Breast epithelium (tissue), 4 donors: ENCODE data around the gene IL17RD. TPM values are rescaled to one million over a fixed set of nuclear protein-coding genes. Genes with fewer than 3 reads are reported as not detected.

Experiments used
- DNase-seq, 2 donors: peaks; one replicate each; pipeline ENCODE4 v3.0.0-alpha.2; 2019; ENCODE audit warnings: low spot score in 2 of 2
- H3K27ac ChIP-seq, 2 donors: fragments of 200-600 bp; sonication (generic) in 1 of 2; one replicate each; pipeline ENCODE4 v1.5.1; 2016 to 2019; ENCODE audit warnings: mild to moderate bottlenecking in 1 of 2
- H3K27me3 ChIP-seq, 2 donors: fragments of 200-600 bp; sonication (generic) in 1 of 2; one replicate each; pipeline versions ENCODE4 v1.5.1 to v1.6.0; 2017 to 2019; ENCODE audit warnings: control low read depth in 1 of 2, mild to moderate bottlenecking in 1 of 2
- H3K36me3 ChIP-seq: fragments of 200-600 bp; one replicate; pipeline ENCODE4 v1.5.1; 2019
- H3K4me1 ChIP-seq, 2 donors: fragments of 200-600 bp; sonication (generic); one replicate each; pipeline ENCODE4 v1.5.1; 2016 to 2019; ENCODE audit warnings: control low read depth in 1 of 2
- H3K4me3 ChIP-seq, 3 donors: fragments of 200-600 bp; sonication (generic); 1 replicate in 2 of 3; 2 replicates in 1 of 3; pipeline ENCODE4 v1.5.1; 2016 to 2019; ENCODE audit warnings: mild to moderate bottlenecking in 3 of 3, moderate library complexity in 2 of 3
- H3K9me3 ChIP-seq, 2 donors: fragments of 200-600 bp; sonication (generic) in 1 of 2; one replicate each; pipeline ENCODE4 v1.5.1; 2016 to 2019; ENCODE audit warnings: control low read depth in 1 of 2
- CTCF ChIP-seq, 3 donors: fragments of 450-650 bp; IDR thresholded peaks; one replicate each; pipeline ENCODE4 v1.5.1; 2016 to 2017; ENCODE audit warnings: antibody characterized with exemption in 3 of 3, mild to moderate bottlenecking in 3 of 3, moderate library complexity in 3 of 3
- POLR2A ChIP-seq: fragments of 450-650 bp; IDR thresholded peaks from one replicate; pipeline ENCODE4 v1.6.1; 2016; ENCODE audit warnings: antibody characterized with exemption, mild to moderate bottlenecking, moderate library complexity
- POLR2AphosphoS5 ChIP-seq, 3 donors: sonication (generic); formaldehyde crosslinking; IDR thresholded peaks; one replicate each; pipeline ENCODE4 v1.6.1; 2017; ENCODE audit warnings: antibody characterized with exemption in 3 of 3
- intact Hi-C: fragments of 100-400 bp; cut with DNase I; formaldehyde crosslinking; loops from one replicate; pipeline ENCODE4 v1.15.1; 2023; ENCODE audit warnings: low total_unique reads
- total RNA-seq, 3 donors: library from RNA; depleted of rRNA; stranded (reverse); fragments of >200 nt; gene quantifications; one replicate each; pipeline ENCODE4 v1.1.0, GENCODE V29; 2016

IL17RD gene
- total RNA-seq, 3 donors from 2014 or later = 3.0 to 31.8 (median 31.0) TPM

- no peaks in the 10 kb centered on the region for H3K27me3 ChIP-seq
- intact Hi-C loops = no loop called here
Measured at GRCh38 chr3:57184526-57184925, 19.4 kb upstream of the IL17RD start.

GRCh38 chr3:57179580-57180410 is 14.6 kb upstream of the IL17RD start:
- Histone ChIP-seq H3K27me3 (no peaks in the 10 kb centered on the region), H3K4me3 (no peak overlapping the region), H3K4me1 (no peaks in the 10 kb centered on the region), H3K9me3 (no peaks in the 10 kb centered on the region), H3K36me3 (no peaks in the 10 kb centered on the region), H3K27ac (no peak overlapping the region)
- intact Hi-C loops = no loop called here
- TF ChIP-seq POLR2A = no peak
- TF ChIP-seq CTCF (IDR thresholded peaks at IDR 0.05) = peak in 1 of 3 donors; percentile 12
- no peak for TF ChIP-seq POLR2AphosphoS5 (IDR thresholded peaks at IDR 0.05)
- DNase-seq = no peak

More at GRCh38 chr3:57184526-57184925, 19.4 kb upstream of the IL17RD start:
- Histone ChIP-seq H3K4me3 (no peak overlapping the region), H3K27ac (no peak overlapping the region), H3K4me1 (no peaks in the 10 kb centered on the region), H3K36me3 (no peaks in the 10 kb centered on the region), H3K9me3 (no peaks in the 10 kb centered on the region)
- DNase-seq = no peak
- TF ChIP-seq POLR2AphosphoS5 (IDR thresholded peaks at IDR 0.05) (no peak), POLR2A (no peak), CTCF (IDR thresholded peaks at IDR 0.05) (no peak)

DNA sequence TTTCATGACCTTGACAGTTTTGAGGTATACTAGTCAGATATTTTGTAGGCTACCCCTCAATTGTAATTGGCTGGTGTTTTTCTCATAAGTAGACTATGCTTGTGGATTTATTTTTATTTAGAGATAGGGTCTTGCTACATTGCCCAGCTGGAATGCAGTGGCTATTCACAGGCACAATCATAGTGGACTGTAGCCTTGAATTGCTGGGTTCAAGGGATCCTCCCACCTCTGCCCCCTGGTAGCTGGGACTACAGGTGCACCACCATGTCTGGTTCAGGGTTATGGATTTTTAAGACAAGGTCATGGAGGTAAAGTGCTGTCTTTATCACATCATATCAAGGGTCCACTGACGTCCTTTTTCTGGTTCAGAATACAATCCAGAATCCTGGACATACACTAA is 10.9 kb upstream of the IL17RD start:
- Histone ChIP-seq H3K36me3 (no peaks in the 10 kb centered on the region), H3K9me3 (no peaks in the 10 kb centered on the region), H3K27me3 (no peaks in the 10 kb centered on the region), H3K4me3 (no peak overlapping the region), H3K27ac (no peak overlapping the region), H3K4me1 (no peaks in the 10 kb centered on the region)
- intact Hi-C loops = no loop called here
- DNase-seq = no peak
- no peak for TF ChIP-seq POLR2A
- TF ChIP-seq POLR2AphosphoS5 (IDR thresholded peaks at IDR 0.05) = no peak
- no peak for TF ChIP-seq CTCF (IDR thresholded peaks at IDR 0.05)

DNA sequence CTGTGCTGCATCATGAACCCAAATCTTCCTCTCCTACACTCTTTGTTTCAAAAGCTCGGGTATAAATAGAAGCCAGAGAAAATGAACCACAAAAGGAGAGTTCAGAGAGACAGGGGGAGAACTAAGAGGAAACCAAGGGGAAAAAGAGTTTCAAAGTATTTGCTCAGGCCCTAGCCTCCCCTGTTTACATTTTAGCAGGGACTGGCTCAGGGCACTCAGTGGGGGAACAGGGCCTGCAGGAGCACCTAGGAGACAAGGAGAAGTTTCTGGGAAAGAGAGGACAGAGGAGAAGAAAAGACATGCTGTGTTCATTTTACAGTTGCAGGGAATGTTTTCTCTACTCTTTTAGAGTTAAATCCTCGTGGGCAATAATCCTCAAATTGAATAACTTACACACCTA is 8.5 kb upstream of the IL17RD start:
- Histone ChIP-seq H3K9me3 (no peaks in the 10 kb centered on the region), H3K36me3 (no peaks in the 10 kb centered on the region), H3K4me1 (no peaks in the 10 kb centered on the region), H3K4me3 (no peak overlapping the region), H3K27ac (no peak overlapping the region), H3K27me3 (no peaks in the 10 kb centered on the region)
- TF ChIP-seq POLR2AphosphoS5 (IDR thresholded peaks at IDR 0.05) (no peak), POLR2A (no peak), CTCF (IDR thresholded peaks at IDR 0.05) (no peak)
- DNase-seq = no peak
- intact Hi-C loops = no loop called here

GRCh38 chr3:57170946-57171345 is 5.8 kb upstream of the IL17RD start:
- H3K9me3 ChIP-seq = no peaks in the 10 kb centered on the region
- H3K4me3 ChIP-seq = no peak overlapping the region
- H3K27me3 ChIP-seq = no peaks in the 10 kb centered on the region
- H3K4me1 ChIP-seq = no peaks in the 10 kb centered on the region
- H3K36me3 ChIP-seq = no peaks in the 10 kb centered on the region
- intact Hi-C loops = no loop called here
- no peak for DNase-seq
- TF ChIP-seq POLR2A (no peak), POLR2AphosphoS5 (IDR thresholded peaks at IDR 0.05) (no peak), CTCF (IDR thresholded peaks at IDR 0.05) (no peak)
- no peak overlapping the region for H3K27ac ChIP-seq
